ENCODE data around the gene MRNIP.

DNA sequence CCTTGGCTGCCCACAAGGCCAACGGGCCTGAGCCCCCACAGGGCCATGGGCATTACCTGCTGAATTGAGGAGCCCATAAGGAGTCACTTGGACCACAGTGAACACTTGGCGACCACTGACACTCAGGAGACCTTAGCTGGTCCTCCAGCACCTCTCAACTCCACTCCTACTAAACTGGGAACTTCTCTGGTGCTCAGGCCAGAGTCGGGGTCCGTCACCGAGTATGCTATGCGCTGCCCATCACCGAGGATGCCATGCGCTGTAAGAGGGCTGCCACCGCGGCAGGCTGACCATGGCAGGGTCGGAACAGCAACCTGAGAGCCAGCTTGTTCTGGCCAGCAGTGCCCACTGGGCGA is 38.5 kb downstream of the MRNIP start:
- TF ChIP-seq SNAI2 (CRISPR knock-in tag; IDR thresholded peaks at IDR 0.05) (no peak), PPARA (CRISPR knock-in tag; IDR thresholded peaks at IDR 0.05; ENCODE audit: borderline replicate concordance) (no peak), RARB (CRISPR knock-in tag; IDR thresholded peaks at IDR 0.05) (no peak), TOX (CRISPR knock-in tag; IDR thresholded peaks at IDR 0.05; ENCODE audit: borderline replicate concordance) (no peak), ARNTL (CRISPR knock-in tag; IDR thresholded peaks at IDR 0.05; ENCODE audit: borderline replicate concordance, low read depth) (no peak), ZFP30 (CRISPR knock-in tag; IDR thresholded peaks at IDR 0.05) (no peak), ESRRG (CRISPR knock-in tag; IDR thresholded peaks at IDR 0.05) (no peak), ZC3H10 (CRISPR knock-in tag; IDR thresholded peaks at IDR 0.05) (no peak), ZNF70 (CRISPR knock-in tag; IDR thresholded peaks at IDR 0.05) (no peak), ZFP3 (CRISPR knock-in tag; IDR thresholded peaks at IDR 0.05) (no peak)
- TF ChIP-seq, protein P1, sequence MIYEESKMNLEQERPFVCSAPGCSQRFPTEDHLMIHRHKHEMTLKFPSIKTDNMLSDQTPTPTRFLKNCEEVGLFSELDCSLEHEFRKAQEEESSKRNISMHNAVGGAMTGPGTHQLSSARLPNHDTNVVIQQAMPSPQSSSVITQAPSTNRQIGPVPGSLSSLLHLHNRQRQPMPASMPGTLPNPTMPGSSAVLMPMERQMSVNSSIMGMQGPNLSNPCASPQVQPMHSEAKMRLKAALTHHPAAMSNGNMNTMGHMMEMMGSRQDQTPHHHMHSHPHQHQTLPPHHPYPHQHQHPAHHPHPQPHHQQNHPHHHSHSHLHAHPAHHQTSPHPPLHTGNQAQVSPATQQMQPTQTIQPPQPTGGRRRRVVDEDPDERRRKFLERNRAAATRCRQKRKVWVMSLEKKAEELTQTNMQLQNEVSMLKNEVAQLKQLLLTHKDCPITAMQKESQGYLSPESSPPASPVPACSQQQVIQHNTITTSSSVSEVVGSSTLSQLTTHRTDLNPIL (CRISPR knock-in tag; IDR thresholded peaks at IDR 0.05; ENCODE audit: low read depth), result no peak
- TF ChIP-seq, protein P2, sequence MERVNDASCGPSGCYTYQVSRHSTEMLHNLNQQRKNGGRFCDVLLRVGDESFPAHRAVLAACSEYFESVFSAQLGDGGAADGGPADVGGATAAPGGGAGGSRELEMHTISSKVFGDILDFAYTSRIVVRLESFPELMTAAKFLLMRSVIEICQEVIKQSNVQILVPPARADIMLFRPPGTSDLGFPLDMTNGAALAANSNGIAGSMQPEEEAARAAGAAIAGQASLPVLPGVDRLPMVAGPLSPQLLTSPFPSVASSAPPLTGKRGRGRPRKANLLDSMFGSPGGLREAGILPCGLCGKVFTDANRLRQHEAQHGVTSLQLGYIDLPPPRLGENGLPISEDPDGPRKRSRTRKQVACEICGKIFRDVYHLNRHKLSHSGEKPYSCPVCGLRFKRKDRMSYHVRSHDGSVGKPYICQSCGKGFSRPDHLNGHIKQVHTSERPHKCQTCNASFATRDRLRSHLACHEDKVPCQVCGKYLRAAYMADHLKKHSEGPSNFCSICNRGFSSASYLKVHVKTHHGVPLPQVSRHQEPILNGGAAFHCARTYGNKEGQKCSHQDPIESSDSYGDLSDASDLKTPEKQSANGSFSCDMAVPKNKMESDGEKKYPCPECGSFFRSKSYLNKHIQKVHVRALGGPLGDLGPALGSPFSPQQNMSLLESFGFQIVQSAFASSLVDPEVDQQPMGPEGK (CRISPR knock-in tag; IDR thresholded peaks at IDR 0.05; ENCODE audit: borderline replicate concordance), result no peak
- TF ChIP-seq, protein P3, sequence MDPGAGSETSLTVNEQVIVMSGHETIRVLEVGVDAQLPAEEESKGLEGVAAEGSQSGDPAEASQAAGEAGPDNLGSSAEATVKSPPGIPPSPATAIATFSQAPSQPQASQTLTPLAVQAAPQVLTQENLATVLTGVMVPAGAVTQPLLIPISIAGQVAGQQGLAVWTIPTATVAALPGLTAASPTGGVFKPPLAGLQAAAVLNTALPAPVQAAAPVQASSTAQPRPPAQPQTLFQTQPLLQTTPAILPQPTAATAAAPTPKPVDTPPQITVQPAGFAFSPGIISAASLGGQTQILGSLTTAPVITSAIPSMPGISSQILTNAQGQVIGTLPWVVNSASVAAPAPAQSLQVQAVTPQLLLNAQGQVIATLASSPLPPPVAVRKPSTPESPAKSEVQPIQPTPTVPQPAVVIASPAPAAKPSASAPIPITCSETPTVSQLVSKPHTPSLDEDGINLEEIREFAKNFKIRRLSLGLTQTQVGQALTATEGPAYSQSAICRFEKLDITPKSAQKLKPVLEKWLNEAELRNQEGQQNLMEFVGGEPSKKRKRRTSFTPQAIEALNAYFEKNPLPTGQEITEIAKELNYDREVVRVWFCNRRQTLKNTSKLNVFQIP (CRISPR knock-in tag; IDR thresholded peaks at IDR 0.05; ENCODE audit: borderline replicate concordance, low read depth), result no peak; the same call in 1 of the 2 replicates
- TF ChIP-seq, protein P4, sequence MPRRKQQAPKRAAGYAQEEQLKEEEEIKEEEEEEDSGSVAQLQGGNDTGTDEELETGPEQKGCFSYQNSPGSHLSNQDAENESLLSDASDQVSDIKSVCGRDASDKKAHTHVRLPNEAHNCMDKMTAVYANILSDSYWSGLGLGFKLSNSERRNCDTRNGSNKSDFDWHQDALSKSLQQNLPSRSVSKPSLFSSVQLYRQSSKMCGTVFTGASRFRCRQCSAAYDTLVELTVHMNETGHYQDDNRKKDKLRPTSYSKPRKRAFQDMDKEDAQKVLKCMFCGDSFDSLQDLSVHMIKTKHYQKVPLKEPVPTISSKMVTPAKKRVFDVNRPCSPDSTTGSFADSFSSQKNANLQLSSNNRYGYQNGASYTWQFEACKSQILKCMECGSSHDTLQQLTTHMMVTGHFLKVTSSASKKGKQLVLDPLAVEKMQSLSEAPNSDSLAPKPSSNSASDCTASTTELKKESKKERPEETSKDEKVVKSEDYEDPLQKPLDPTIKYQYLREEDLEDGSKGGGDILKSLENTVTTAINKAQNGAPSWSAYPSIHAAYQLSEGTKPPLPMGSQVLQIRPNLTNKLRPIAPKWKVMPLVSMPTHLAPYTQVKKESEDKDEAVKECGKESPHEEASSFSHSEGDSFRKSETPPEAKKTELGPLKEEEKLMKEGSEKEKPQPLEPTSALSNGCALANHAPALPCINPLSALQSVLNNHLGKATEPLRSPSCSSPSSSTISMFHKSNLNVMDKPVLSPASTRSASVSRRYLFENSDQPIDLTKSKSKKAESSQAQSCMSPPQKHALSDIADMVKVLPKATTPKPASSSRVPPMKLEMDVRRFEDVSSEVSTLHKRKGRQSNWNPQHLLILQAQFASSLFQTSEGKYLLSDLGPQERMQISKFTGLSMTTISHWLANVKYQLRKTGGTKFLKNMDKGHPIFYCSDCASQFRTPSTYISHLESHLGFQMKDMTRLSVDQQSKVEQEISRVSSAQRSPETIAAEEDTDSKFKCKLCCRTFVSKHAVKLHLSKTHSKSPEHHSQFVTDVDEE (CRISPR knock-in tag; IDR thresholded peaks at IDR 0.05), result no peak
